GM20000 (cell line): ENCODE data around the gene PBLD.
"Not testable (repeated sequence)": the region's sequence is repeated elsewhere in the genome, so short reads cannot be mapped to it uniquely, and the experiment has no call there.

Source experiments
- DNase-seq: peaks from one replicate; pipeline ENCODE4 v3.0.0; 2012; ENCODE audit warnings: low spot score
- CTCF ChIP-seq: IDR thresholded peaks from 2 replicates; pipeline ENCODE4 v1.5.1; 2012; ENCODE audit warnings: mild to moderate bottlenecking, control low read depth; ENCODE audit errors: extremely low read depth, missing control alignments

The PBLD gene

GRCh38 chr10:68288717-68289116 lies 44.0 kb downstream of the PBLD start:
- no peak for DNase-seq
- no peak for TF ChIP-seq CTCF

GRCh38 chr10:68284062-68285001 lies 48.4 kb downstream of the PBLD start:
- TF ChIP-seq CTCF: no peak
- DNase-seq: no peak

- no peak for TF ChIP-seq CTCF
- no peak for DNase-seq
Observed at GRCh38 chr10:68280758-68281157, 52.0 kb downstream of the PBLD start.

GRCh38 chr10:68278906-68279753 lies 53.6 kb downstream of the PBLD start:
- DNase-seq: not testable (repeated sequence)

GRCh38 chr10:68277814-68278213 lies 54.9 kb downstream of the PBLD start:
- DNase-seq: not testable (repeated sequence)

GRCh38 chr10:68276224-68276623 lies 56.5 kb downstream of the PBLD start:
- TF ChIP-seq CTCF: no peak
- DNase-seq: no peak

GRCh38 chr10:68275600-68276126 lies 57.1 kb downstream of the PBLD start:
- DNase-seq: no peak

More at GRCh38 chr10:68275600-68276126, 57.1 kb downstream of the PBLD start:
- no peak for TF ChIP-seq CTCF
